HepG2 (cell line): Measurements from ENCODE around the gene IGF2. TPM values are rescaled to one million over a fixed set of nuclear protein-coding genes. Genes with fewer than 3 reads are reported as not detected.

Source experiments
- ARID3A ChIP-seq: IDR thresholded peaks from 2 replicates; pipeline ENCODE4 v1.6.1; 2012; ENCODE audit warnings: low read depth, low read length, improper control_type of control experiment
- E2F1 ChIP-seq: sonication (generic); formaldehyde crosslinking; IDR thresholded peaks from 2 replicates; pipeline ENCODE4 v1.5.0; 2020; ENCODE audit warnings: missing genetic modification reagents
- GMEB2 ChIP-seq: IDR thresholded peaks from 2 replicates; pipeline ENCODE4 v1.6.1; 2016; ENCODE audit warnings: missing biosample characterization, missing genetic modification reagents, low read depth
- GRHL1 ChIP-seq: sonication (generic); formaldehyde crosslinking; conservative IDR thresholded peaks from 2 replicates; pipeline ENCODE4 v1.8.0; 2022; ENCODE audit warnings: missing genetic modification reagents
- NBN ChIP-seq: fragments of 450-650 bp; conservative IDR thresholded peaks from 2 replicates; pipeline ENCODE4 v1.6.1; 2017
- RFX1 ChIP-seq: fragments of 450-650 bp; IDR thresholded peaks from 2 replicates; pipeline ENCODE4 v1.6.1; 2017
- SOX13 ChIP-seq, 3 experiments: fragments of 450-650 bp in 1 of 3; sonication (generic) in 1 of 3; formaldehyde crosslinking in 1 of 3; IDR thresholded peaks in 2 of 3; conservative IDR thresholded peaks in 1 of 3; 2 replicates each; pipeline versions ENCODE4 v1.5.0 to v1.6.1; 2016 to 2020; ENCODE audit warnings: antibody characterized with exemption in 1 of 3, mild to moderate bottlenecking in 1 of 3, missing compliant biosample characterization in 1 of 3, missing genetic modification reagents in 1 of 3, moderate library complexity in 1 of 3
- SOX5 ChIP-seq: IDR thresholded peaks from 2 replicates; pipeline ENCODE4 v1.6.1; 2016; ENCODE audit warnings: borderline replicate concordance
- ZFP41 ChIP-seq: sonication (generic); formaldehyde crosslinking; IDR thresholded peaks from 2 replicates; pipeline ENCODE4 v1.4.0; 2020; ENCODE audit warnings: mild to moderate bottlenecking, missing genetic modification reagents, borderline replicate concordance
- ZMYM4 ChIP-seq: sonication (generic); formaldehyde crosslinking; IDR thresholded peaks from 2 replicates; pipeline ENCODE4 v1.8.1; 2023; ENCODE audit warnings: mild to moderate bottlenecking, missing genetic modification reagents
- ZNF446 ChIP-seq: sonication (generic); formaldehyde crosslinking; IDR thresholded peaks from 2 replicates; pipeline ENCODE4 v1.5.0; 2020; ENCODE audit warnings: mild to moderate bottlenecking, missing genetic modification reagents
- ZNF513 ChIP-seq: sonication (generic); formaldehyde crosslinking; conservative IDR thresholded peaks from 2 replicates; pipeline ENCODE4 v1.5.0; 2020; ENCODE audit warnings: missing genetic modification reagents
- ZNF569 ChIP-seq: sonication (generic); formaldehyde crosslinking; IDR thresholded peaks from 2 replicates; pipeline ENCODE4 v1.5.0; 2020; ENCODE audit warnings: mild to moderate bottlenecking, missing genetic modification reagents, moderate library complexity, borderline replicate concordance
- ZNF577 ChIP-seq: sonication (generic); formaldehyde crosslinking; IDR thresholded peaks from 2 replicates; pipeline ENCODE4 v1.4.0; 2020; ENCODE audit warnings: mild to moderate bottlenecking, low read depth, missing genetic modification reagents, borderline replicate concordance
- ZNF609 ChIP-seq: sonication (generic); formaldehyde crosslinking; IDR thresholded peaks from 2 replicates; pipeline ENCODE4 v1.4.0; 2020; ENCODE audit warnings: mild to moderate bottlenecking, missing genetic modification reagents, borderline replicate concordance
- ZNF619 ChIP-seq: sonication (generic); formaldehyde crosslinking; IDR thresholded peaks from 2 replicates; pipeline ENCODE4 v1.4.0; 2020; ENCODE audit warnings: mild to moderate bottlenecking, missing genetic modification reagents
- polyA plus RNA-seq, 8 experiments: library from polyadenylated mRNA; depleted of rRNA in 3 of 8; stranded (reverse) in 7 of 8; unstranded in 1 of 8; fragments of >200 nt; fragmentation: Illumina TruSeq in 4 of 8; extraction: Trizol in 4 of 8; gene quantifications; 2 replicates each; pipeline versions ENCODE4 v1.2.1 to v1.2.3, GENCODE V29; 2011 to 2016; ENCODE audit warnings: low read depth in 4 of 8, missing spikeins in 1 of 8, mixed read lengths in 1 of 8; ENCODE audit not compliant: insufficient read depth in 1 of 8
- total RNA-seq, 5 experiments: library from RNA; depleted of rRNA; stranded (reverse); fragments of >200 nt; fragmentation: Illumina TruSeq; extraction: Trizol; gene quantifications; 2 replicates each; pipeline ENCODE4 v1.2.3, GENCODE V29; 2016; ENCODE audit warnings: low read depth in 1 of 5

Gene IGF2
- total and polyA plus RNA-seq, 2 of the 13 experiments (the other 11 are each of a cell fraction or from before 2014, with no cell fraction given) = 79.1 to 254 TPM

- 0 out of 2 replicates have a peak, but pooled peaks have one; percentile 12 for TF ChIP-seq SOX13 (IDR thresholded peaks at IDR 0.05)
- no peak for TF ChIP-seq SOX13 (CRISPR knock-in tag; conservative IDR thresholded peaks at IDR 0.05 in 1 of 2, IDR thresholded peaks at IDR 0.05 in 1 of 2)
- no peak for TF ChIP-seq GRHL1
- no peak for TF ChIP-seq NBN
- no peak for TF ChIP-seq ZNF609 (CRISPR knock-in tag)
- TF ChIP-seq ZNF577 = no peak
- TF ChIP-seq RFX1 = no peak
- TF ChIP-seq ZNF569 (CRISPR knock-in tag) = no peak
- no peak for TF ChIP-seq SOX5 (CRISPR knock-in tag)
- TF ChIP-seq ZNF446 (CRISPR knock-in tag) = no peak
- no peak for TF ChIP-seq GMEB2 (CRISPR knock-in tag)
- no peak for TF ChIP-seq ZNF619 (CRISPR knock-in tag)
- no peak for TF ChIP-seq ARID3A
- TF ChIP-seq E2F1 (CRISPR knock-in tag) = 0 out of 2 replicates have a peak, but pooled peaks have one; percentile 30
- TF ChIP-seq ZFP41 (CRISPR knock-in tag) = no peak
- TF ChIP-seq ZNF513 = no peak
- TF ChIP-seq ZMYM4 (CRISPR knock-in tag) = no peak
Observed at GRCh38 chr11:2135648-2136201, 3.5 kb downstream of the IGF2 start (continued).
